GM19395 (cell line): ENCODE measurements around the gene TSC22D3.
"Not testable (repeated sequence)": the region's sequence is repeated elsewhere in the genome, so short reads cannot be mapped to it uniquely, and the experiment has no call there.

Experiments used
- ATAC-seq: cut with Tn5 transposase; IDR thresholded peaks from one replicate; pipeline ENCODE4 v1.9.1; 2021; ENCODE audit warnings: mild to moderate bottlenecking, moderate library complexity; ENCODE audit not compliant: unreplicated experiment

The TSC22D3 gene

DNA sequence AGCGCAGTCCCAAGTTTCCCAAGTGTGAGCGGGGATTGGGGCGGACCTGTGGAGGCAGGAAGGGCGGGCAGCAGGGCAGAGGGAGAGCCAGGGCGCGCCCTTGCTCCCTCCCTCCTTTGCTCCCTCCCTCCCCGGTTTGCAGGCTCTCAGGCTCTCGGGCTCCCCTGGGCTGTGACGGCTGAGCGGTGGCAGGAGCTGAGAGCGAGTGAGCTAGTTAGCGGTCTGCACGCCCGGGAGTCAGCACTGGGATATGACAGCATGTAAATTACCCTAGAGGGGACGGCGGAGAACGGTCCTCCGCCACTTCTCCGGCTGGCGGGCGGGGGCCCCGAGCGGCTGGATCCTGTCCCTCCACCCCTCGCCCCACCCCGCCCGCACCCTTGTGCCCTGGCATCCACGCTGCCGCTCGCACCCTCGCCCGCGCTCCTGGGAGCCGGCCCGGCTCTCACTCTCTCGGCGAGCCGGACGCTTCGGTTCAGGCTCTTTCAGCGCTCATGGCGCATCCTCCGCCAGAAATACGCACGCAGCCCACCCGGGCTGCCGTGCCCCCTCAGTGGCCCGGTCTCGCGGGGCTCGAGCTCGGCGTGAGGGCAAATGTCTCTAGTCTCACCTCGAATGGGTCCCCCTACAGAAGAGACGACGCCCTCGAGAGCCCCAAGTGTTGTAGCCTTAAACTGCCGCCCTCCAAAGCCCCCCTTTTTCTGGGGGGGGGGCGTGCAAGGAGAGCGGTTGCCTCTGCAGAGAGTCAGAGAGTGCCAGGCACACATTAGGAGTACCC, at the start of gene TSC22D3:
Gene TSC22D3, minus strand, starts transcription at position 54 of the 778 bp plus-strand sequence. CDS start 368 bp downstream, outside the sequence.
- ATAC-seq: peak; percentile 83

DNA sequence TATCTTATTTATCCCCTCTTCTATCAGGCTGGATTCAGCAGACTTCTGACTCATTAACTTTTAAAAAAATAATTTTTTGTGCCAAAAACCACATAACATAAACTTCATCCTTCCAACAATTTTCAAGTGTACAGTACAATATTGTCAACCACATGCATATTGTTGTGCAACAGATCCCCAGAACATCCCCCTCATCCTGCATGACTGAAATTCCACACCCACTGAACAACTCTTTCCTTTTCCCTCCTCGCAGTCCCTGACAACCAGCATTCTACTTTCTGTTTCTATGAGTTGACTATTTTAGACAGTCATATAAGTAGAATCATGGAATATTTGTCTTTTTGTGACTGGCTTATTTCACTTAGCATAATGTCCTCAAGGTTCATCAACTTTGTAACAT, 47.9 kb upstream of the TSC22D3 start:
- no peak for ATAC-seq

DNA sequence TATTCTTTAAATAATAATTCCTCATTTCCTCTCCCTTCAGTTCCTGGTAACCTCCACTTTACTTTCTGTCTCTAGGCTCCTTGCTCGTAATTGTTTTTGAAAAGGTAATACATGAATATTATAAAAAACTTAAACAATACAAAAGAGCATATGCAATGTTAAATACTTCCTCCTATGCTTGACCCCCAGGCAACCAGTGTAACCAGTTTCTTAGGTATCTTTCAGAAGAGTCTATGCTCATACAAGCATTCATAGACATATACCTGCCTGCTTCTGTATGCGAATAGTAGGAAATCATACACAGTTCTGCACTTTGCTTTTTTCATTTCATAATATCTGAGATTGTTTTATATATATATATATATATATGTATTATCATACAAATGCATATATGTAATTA, 47.5 kb upstream of the TSC22D3 start:
- no peak for ATAC-seq

DNA sequence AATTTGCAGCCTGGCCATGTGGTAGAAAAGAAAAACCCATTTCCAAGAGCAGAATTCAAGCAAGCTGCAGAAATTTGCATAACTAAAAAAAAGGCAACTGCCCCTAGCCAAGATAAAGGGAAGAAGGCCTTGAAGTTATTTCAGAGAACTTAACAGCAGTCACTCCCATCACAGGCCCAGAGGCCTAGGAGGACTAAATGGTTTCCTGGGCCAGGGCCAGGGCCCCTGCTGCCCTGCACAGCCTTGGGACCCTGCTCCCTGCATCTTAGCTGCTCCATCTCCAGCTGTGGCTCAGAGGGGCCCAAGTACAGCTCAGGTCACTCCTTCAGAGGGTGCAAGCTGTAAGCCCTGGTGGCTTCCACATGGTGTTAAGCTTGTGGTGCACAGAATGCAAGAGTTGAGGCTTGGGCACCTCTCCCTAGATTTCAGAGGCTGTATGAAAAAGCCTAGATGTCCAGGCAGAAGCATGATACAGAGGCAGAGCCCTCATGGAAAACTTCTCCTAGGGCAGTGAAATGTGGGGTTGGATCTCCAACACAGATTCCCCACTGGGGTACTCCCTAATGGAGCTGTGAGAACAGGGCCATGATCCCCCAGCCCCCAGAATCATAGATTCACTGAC, 43.4 kb upstream of the TSC22D3 start:
- ATAC-seq: no peak

DNA sequence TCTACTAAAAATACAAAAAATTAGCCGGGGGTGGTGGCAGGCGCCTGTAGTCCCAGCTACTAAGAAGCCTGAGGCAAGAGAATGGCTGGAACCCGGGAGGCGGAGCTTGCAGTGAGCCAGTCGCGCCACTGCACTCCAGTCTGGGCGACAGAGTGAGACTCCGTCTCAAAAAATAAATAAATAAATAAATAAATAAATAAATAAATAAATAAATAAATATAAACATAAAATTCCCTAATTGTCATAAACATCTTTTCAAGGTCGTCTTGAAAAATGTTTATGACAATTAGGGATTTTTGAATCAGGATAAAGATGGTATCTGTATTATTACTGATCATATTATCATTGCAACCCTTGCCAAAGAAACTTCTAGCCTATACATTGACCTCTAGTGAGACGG, 34.5 kb upstream of the TSC22D3 start:
- ATAC-seq: not testable (repeated sequence)

DNA sequence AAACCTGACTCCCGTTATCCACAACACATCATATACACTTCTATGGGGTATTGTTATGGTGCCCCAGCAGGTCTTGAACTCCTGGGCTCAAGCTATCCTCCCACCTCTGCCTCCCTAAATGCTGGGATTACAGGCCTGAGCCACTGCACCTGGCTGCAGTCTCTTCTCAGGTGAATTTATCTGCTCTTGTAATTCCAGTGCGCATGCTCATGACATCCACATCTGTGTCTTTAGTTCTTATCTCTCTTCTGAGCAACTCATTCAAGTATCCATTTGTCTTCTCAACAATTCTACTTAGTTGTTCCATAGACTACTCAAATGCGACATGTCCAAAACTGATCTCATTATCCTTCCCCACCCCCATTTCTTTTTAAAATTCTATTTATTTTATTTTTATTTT, 29.6 kb upstream of the TSC22D3 start:
- no peak for ATAC-seq

DNA sequence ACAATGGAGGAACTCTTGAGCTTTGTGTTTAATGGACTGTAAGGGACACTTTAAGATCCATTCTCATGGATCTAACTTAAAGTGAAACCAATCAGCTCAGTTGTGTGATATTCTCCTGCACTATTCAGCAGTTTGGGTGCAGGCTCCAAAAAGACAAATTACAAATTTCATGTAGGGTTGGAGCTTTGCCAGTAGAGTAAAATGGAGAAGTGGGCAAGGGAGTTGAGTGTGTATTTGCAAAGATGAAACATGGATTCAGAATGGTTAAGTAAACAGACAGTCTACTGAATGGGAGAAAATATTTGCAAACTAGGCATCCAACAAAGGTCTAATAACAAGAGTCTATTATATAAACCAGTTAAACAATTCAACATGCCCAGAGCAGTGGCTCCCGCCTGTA, 28.8 kb upstream of the TSC22D3 start:
- ATAC-seq: no peak

DNA sequence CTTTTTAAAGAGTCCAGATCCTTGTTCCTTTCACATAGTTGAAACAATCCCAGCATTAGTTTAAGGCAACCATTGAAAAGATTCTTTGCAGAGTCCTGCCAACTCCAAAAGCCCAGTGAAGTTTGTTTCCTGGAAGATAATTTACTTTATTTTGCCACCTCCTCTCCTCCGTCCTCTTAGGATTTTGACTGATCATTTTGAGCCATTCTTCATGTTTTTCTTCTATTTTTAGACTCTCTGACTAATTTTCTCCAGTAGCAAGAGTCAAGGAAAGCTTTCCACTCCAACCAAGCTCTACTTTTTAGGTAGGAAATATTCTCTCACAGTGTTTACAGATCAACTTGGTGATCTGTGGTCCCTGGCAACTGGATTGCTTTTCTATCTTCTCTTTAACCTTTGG, 12.2 kb upstream of the TSC22D3 start:
- ATAC-seq: no peak

DNA sequence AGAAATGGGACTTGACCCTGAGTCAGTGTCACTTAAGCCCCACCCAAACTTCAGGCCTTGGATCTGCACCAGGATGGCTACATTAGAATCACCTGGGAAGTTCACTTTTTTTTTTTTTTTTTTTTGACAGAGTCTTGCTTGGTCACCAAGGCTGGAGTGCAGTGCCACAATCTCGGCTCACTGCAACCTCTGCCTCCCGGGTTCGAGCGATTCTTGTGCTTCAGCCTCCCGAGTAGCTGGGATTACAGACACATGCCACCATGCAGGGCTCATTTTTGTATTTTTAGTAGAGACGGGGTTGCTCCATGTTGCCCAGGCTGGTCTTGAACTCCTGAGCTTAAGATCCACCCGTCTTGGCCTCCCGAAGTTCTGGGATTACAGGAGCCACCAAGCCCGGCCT, 4.9 kb upstream of the TSC22D3 start:
- no peak for ATAC-seq

DNA sequence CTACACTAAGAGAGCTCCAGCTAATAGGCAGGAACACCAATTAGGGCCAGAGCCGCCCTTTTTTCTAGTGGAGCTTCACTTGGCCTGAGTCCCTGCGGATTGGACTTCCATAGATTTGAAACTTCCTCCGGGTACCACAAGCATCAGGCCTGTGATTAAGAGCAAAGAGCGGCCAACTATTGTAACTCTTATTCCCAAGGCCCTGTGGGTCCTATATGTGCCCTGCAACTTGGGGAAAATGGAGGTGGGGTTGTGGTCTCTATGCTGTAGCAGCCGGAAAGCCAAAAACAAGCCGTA, 1.9 kb upstream of the TSC22D3 start, which contains the start of gene NCBP2L:
Gene NCBP2L, plus strand, starts transcription at position 198 of the 297 bp plus-strand sequence. CDS start 16,488 bp downstream, outside the sequence.
- ATAC-seq: no peak

DNA sequence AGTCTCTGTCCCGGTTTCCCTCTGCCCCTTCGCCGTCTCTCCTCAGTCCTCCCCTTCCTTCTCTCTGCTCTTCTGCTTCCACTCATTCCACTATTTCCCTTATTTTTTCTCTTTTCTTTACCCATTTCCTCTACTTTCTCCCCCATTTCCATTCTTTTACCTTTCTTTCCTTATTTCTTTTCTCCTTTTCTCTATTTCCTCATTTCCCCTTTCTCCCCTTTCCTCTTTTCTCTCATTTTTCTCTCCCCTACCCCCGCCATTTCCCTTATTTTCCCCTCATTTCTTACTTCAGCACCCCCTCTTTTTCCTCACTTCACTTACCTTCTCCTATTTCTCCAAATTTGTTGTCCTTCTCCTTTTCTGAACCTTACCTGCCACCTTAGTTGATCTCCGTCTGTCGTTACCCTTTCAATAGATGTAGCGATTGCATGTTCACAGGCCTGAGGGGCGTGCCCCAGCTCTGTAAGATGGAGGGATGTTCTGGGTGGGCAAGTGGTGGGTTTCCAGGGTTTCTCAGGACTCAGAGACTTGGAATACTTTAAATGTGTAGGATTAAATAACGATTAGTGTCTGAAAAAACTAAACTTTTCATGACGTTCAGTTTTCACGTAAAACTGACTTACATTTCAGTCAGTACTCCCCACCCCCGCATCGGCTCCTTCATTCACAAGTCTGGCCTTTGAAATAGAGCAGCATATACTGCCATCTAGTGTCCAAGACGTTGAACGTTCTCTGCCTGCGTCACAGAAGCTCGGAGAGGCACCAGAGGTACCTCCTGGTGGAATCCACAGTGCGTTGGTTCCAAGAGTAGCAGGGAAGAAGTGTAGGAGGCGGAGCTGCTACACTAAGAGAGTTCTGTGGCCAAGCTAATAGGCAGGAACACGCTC, 1.3 kb upstream of the TSC22D3 start:
- ATAC-seq: peak; percentile 86

DNA sequence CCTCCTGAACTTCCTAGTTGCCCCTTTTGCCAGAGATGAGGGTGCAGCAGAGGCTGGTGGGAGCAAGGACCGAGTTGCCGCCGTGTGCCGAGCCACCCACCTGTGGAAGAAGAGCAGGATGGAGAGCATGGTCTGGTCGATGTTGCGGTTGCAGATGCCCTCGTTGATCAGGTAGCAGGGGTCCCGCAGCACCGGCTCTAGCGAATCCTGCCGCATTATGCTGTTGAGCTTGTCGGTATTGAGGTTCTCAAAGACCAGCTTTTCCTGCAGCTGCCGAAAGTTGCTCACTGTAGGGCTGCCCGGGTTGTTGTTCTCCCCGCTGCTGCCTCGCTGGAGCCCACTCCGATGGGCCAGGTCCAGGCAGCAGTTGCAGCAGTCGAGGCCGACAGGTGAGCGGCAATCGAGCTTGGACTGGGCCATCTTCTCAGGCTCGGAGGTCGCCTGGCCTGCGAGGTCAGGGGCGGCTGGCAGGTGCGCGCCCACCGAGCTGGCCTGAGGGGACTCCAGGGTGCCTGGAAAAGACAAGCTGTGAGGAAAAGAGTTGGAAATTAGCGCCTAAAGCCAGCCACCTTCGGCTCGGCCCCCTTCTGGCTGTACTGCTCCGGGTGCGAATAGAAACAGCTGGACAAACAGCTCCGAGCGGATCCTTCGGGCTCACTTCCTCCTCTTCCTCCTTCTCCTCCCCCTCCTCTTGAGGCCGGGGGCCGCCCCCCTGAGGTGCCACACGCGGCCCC, 420 bp downstream of the TSC22D3 start:
- peak; percentile 41 for ATAC-seq

DNA sequence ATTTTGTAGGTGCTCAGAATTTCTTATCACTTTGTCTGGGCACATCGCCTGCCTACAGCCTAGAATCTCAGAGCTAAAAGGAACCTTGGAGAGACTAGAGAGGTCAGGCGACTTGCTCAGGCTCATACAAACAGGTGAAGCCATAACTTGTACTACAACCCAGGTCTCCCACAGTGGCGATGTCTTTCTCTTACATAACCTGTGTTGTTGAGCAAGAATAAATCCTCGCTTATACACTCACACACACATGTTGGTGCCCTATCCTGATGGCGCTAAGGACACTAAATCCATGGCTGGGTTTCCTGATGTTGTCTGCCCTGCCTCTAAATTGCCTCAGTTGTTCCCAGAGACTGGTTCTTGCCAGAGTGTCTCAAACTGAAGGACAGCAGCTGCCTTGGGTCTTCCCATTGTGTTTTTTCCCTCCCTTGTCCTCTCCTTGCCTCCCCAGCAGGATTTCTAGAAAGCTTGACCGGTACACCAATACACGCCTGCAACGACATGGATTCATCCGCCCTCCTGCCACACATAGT, 1.6 kb downstream of the TSC22D3 start:
- ATAC-seq: no peak

DNA sequence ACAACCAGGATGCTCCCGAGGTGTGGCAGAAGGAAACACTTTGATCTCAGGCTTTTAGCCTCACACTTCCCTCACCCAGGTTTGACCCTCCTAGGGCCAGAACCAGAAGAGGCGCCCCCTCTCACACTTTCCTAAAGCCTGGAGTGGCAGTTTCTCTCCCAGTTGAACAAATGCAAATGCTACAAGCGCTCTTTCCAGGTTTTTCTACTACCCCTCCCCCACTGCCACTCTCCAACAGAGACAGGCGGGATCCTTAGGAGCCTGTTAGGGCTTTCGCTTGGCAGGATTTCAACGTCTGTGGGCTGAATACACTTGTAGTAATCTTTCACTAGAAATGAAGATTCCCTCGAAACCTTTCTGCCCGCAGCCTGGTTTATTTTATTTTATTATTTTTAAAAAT, 2.4 kb downstream of the TSC22D3 start:
- ATAC-seq: no peak

DNA sequence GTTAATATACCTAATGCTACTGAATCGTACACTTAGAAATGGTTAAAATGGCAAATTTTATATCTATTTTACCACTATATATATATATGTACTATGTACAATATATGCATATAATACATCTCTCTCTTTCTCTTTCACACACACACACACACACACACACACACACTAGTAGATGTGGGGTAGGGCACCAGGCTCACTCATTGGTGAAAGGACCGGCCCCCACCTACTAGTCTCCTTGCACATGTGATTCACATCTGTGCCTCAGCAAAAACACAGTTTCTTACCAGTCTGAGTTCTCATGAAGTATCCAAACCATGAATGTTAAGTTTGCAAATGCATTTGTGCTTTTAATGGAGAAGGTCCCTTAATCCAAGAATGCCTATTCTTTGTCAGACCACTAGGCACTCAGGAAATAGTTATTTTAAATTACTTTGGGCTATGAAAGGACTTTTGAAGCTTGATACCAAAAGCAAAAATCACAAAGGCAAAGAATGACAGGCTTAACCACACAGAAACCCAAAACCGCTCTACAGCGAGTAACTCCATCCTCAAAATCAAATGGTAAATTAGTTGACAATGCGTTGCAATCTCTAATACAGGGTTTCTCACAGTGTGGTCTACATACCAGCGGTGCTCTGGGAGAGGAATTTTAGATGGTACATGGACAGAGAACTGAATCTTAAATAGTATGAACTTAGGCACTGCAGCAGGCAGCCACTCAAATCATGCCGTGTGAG, 5.8 kb downstream of the TSC22D3 start:
- no peak for ATAC-seq

DNA sequence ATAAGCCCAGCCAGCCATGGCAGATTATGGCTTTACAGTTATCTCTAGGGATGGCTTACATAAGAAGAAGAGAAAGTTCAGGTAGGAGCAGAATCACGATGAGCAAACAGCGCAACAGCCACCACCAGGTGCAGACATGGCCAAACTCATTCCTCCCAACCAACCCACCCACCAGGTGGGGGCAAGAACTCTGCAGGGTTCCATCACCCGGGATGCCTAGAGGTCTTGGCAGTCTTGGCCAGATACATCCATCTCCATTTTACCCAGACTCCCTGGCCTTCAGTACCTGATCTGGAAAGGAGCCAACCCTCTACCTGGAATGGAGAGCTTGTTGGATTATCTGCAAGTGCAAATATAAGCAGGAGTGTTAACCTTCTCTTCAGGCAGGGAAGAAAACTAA, 7.5 kb downstream of the TSC22D3 start:
- no peak for ATAC-seq

DNA sequence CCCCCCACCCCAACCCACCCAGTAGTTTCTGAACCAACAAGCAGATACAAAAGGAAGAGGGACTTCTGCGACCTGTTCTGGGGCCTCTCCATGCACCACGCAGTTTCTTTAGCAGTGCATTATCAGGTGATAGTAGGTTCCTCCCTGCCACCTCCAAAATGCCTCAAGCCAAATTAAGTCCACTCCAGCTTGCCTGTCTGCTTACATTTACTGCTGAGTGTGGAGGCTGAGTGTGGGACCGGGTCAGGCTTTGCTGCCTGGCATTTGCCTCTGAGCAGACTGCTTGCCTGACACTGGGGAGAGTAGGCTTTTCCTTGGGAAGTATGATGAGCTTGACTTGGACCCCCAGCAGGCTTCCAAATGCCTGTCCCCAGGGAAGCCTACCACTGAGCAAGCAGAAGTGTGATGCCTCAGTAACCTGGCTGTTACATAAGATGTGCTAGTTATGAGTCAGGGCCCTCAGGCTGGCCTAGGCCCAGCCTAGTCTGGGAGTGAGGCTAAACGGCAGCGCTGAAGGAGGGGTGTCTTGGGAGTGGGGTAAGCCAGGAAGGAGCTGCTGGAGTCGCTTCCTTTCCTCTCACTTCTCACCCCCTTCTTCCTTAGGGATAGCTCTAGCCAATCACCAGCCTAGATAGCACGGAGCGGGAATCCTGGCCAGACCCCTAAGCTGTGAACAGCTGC, 9.0 kb downstream of the TSC22D3 start:
- ATAC-seq: no peak

DNA sequence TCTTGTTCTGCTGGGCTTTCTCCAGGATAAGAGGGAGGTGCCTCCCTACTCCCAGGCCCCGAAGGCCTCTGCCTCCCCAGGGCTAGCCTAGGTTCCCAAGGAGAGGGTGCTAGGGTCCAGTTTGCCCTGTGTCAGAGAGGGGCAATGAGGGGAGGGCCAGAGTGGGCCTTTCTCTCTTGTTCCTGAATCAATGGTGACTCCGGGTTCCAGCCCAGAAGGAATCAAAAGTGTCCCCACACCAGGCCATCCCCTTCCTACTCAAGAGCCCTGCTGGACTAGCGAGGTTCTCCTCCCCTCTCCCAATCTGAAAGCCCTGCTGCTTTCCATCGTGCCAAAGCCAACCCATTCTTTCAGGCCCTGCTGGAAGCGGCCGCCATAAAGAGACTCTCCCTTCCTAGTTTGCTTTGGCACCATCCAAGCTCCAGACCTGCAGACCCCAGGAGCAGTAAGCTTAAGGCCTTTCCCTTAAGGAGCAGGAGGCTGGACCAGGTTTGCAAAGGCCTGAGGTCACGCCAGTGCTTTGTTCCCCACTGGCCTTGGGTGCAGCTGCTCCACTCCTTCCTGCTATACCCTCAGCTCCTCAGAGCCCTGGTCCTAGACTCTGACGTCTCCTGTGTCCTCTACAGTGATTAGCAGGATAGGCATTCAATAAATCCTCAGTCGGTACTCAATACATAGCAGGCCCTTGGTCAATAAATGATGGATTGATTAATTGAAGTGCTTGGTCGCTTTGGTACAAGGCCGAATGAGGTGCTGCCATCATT, 10.6 kb downstream of the TSC22D3 start:
- no peak for ATAC-seq

DNA sequence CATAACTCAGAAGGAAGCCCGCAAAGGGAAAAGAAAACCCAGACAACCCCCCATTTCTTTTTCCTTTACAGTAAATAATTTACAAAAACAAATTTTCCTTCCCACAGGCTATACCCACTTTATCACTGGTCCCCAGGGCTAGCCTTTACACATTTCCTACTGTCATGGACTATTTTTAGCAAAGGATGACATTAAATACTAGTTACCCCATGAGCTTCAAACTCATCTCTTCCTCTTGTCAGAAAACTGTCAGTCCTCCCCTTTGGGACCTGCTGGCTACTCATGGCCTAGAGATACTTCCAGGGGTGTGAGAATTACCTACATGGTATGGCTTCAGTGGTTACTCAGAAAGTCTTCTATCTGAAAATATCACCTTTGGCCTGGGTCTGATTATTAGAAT, 11.9 kb downstream of the TSC22D3 start:
- no peak for ATAC-seq
